Measurements from ENCODE around the gene KRT20. TPM values are rescaled to one million over a fixed set of nuclear protein-coding genes. Genes with fewer than 3 reads are reported as not detected.

Gene KRT20
- total RNA-seq, 4 donors from 2014 or later = not detected

- TF ChIP-seq CTCF (IDR thresholded peaks at IDR 0.05; ENCODE audit: low read depth) = no peak
Measured at GRCh38 chr17:40895106-40895730, 10.2 kb upstream of the KRT20 start.

- TF ChIP-seq CTCF (IDR thresholded peaks at IDR 0.05; ENCODE audit: low read depth) = no peak
Measured at GRCh38 chr17:40888196-40888720, 3.2 kb upstream of the KRT20 start.

- no peak for TF ChIP-seq CTCF (IDR thresholded peaks at IDR 0.05; ENCODE audit: low read depth)
Measured at GRCh38 chr17:40886090-40886489, 1.0 kb upstream of the KRT20 start.

DNA sequence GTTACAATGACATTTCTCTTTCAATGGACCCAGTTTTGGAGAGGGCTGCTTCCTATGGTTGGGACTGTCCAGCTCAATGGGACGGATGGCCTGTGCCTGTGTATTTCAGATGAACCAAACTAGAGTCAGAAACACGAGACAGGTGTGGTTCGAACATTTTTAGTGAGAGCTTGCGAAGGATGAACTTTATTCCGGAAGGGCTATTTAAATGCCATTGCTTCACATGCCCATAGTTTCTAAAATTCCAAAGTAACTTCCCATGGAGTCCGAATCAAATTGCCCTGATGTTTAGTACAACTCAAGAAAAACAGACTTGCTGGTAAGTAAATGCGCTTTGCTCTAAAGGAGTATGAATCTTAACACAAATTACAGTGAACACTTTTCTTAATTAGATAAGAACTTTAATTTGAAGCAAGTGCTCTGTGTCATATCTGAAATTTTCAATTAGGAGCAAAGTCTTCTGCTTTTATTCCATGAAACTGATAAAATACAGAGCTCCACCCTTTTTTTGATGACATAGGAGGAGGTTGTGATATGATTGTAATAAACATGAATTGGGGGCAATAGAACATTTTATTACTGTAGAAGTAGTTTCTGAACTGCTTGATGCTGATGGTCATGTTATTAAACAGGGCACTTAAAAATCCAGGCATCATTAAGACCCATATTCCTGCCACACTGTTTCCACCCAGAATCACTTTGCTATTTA, 1.3 kb downstream of the KRT20 start:
- TF ChIP-seq CTCF (IDR thresholded peaks at IDR 0.05; ENCODE audit: low read depth) = no peak

DNA sequence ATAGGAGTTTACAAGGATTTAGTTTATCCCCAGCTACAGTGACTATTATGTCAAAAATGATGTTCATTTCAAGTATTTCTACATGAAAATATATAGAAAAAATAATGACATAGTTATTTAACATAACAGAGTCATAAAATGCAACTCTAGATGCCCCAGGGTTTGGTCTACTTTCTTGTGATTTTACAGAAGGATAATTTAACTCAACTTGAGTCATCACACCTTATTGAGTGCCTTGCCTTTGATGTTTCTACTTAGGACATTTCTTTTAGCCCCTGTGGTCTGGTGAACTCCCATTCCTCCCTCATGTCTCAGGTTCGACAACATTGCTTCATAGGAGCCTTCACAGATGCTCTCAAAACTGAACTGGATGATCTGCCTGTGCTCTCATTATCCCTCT, 2.0 kb downstream of the KRT20 start:
- TF ChIP-seq CTCF (IDR thresholded peaks at IDR 0.05; ENCODE audit: low read depth) = no peak

DNA sequence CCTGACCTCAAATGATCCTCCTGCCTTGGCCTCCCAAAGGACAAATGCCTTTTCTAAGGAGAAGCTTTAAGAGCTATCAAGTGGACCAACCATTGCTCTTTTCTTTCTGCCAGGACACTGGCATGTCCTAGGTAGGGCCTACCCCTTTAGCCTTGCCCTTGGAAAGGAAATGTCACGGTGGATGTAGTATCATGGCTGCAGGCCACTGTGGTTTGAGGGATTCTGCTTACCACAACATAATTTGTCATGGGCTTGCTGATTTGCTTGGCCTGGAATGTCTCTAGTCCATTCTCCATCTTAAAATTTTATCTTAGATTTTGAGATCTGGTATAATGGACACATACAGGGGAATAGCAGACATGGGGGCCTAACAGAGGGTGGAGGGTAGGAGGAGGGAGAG, 6.0 kb downstream of the KRT20 start:
- no peak for TF ChIP-seq CTCF (IDR thresholded peaks at IDR 0.05; ENCODE audit: low read depth)

GRCh38 chr17:40878044-40878443, 7.0 kb downstream of the KRT20 start:
- no peak for TF ChIP-seq CTCF (IDR thresholded peaks at IDR 0.05; ENCODE audit: low read depth)

All from subcutaneous adipose tissue (tissue), 4 donors.